Measurements from ENCODE around the gene VEGFB. TPM values are rescaled to one million over a fixed set of nuclear protein-coding genes. Genes with fewer than 3 reads are reported as not detected.
A peak's percentile ranks its signal among the peaks of the same experiment; 100 is the strongest.

The VEGFB gene
- total RNA-seq, 1 experiment from 2014 or later, result 43.4 TPM

DNA sequence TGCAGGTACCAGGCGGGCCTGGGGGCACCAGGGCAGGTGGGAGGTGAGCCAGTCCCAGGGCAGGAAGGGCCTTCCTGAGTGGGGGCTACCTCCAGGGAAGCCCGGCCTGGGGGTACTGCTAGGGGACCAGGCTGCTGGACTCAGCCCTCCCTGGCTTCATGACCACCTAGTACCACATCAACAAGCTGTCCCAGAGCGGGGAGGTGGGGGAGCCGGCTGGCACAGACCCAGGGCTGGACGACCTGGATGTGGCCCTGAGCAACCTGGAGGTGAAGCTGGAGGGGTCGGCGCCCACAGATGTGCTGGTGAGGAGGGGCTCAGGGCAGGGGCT is 15.1 kb upstream of the VEGFB start:
- Histone ChIP-seq H3K27me3 (ENCODE audit: low read length) (no peaks in the 10 kb centered on the region), H3K36me3 (ENCODE audit: insufficient read depth, low read length) (peaks cover 5% of the 10 kb centered on the region; the same call in 1 of the 2 replicates), H3K79me2 (ENCODE audit: low read length) (no peaks in the 10 kb centered on the region), H3K9me3 (ENCODE audit: low read length) (no peaks in the 10 kb centered on the region), H3K9ac (ENCODE audit: low read length) (no peak overlapping the region), H3K27ac (ENCODE audit: low read length) (no peak overlapping the region), H3K4me2 (ENCODE audit: low read depth, low read length, poor library complexity, severe bottlenecking) (no peak overlapping the region), H3K4me1 (ENCODE audit: low read length) (peaks cover 28% of the 10 kb centered on the region), H3K9me2 (replicated peaks; ENCODE audit: insufficient read depth, low read length) (no peaks in the 10 kb centered on the region), H2AFZ (ENCODE audit: low read length) (no peak overlapping the region), H4K20me1 (ENCODE audit: insufficient read depth, low read depth, low read length) (no peaks in the 10 kb centered on the region), H3K4me3 (ENCODE audit: low read length) (no peak overlapping the region)
- no peak for DNase-seq

DNA sequence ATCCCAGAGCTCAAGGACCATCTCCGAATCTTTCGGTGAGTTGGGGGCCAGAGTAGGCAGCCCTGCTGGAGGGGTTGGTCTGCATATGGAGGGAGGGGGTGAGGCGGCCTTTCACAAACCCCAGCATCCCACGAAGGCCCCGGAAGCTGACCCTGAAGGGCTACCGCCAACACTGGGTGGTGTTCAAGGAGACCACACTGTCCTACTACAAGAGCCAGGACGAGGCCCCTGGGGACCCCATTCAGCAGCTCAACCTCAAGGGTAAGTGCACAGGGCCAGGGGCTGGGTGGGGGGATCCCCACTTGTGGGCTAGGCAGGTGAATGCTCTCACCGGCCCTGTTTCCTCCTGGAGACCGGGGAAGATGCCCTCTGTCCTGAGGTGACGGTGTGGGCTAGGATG is 14.6 kb upstream of the VEGFB start:
- no peak for DNase-seq
- Histone ChIP-seq H2AFZ (ENCODE audit: low read length) (no peak overlapping the region), H3K4me3 (ENCODE audit: low read length) (no peak overlapping the region), H3K27ac (ENCODE audit: low read length) (no peak overlapping the region), H3K4me1 (ENCODE audit: low read length) (peaks cover 28% of the 10 kb centered on the region), H3K27me3 (ENCODE audit: low read length) (no peaks in the 10 kb centered on the region), H3K9me2 (replicated peaks; ENCODE audit: insufficient read depth, low read length) (no peaks in the 10 kb centered on the region), H3K36me3 (ENCODE audit: insufficient read depth, low read length) (peaks cover 5% of the 10 kb centered on the region; the same call in 1 of the 2 replicates), H3K4me2 (ENCODE audit: low read depth, low read length, poor library complexity, severe bottlenecking) (no peak overlapping the region), H3K79me2 (ENCODE audit: low read length) (no peaks in the 10 kb centered on the region), H3K9me3 (ENCODE audit: low read length) (no peaks in the 10 kb centered on the region), H3K9ac (ENCODE audit: low read length) (no peak overlapping the region), H4K20me1 (ENCODE audit: insufficient read depth, low read depth, low read length) (no peaks in the 10 kb centered on the region)

DNA sequence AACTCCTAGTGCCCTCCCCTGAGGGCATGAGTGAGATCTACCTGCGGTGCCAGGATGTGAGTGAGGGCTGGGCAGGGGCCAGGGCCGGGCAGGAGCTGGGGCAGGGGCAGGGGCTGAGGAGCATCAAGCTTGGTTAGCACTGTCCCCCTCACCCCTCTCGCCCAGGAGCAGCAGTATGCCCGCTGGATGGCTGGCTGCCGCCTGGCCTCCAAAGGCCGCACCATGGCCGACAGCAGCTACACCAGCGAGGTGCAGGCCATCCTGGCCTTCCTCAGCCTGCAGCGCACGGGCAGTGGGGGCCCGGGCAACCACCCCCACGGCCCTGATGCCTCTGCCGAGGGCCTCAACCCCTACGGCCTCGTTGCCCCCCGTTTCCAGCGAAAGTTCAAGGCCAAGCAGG is 14.1 kb upstream of the VEGFB start:
- Histone ChIP-seq H3K36me3 (ENCODE audit: insufficient read depth, low read length) (peaks cover 5% of the 10 kb centered on the region; the same call in 1 of the 2 replicates), H4K20me1 (ENCODE audit: insufficient read depth, low read depth, low read length) (no peaks in the 10 kb centered on the region), H3K27ac (ENCODE audit: low read length) (no peak overlapping the region), H3K9me3 (ENCODE audit: low read length) (no peaks in the 10 kb centered on the region), H3K27me3 (ENCODE audit: low read length) (no peaks in the 10 kb centered on the region), H3K9me2 (replicated peaks; ENCODE audit: insufficient read depth, low read length) (no peaks in the 10 kb centered on the region), H3K9ac (ENCODE audit: low read length) (no peak overlapping the region), H3K4me2 (ENCODE audit: low read depth, low read length, poor library complexity, severe bottlenecking) (no peak overlapping the region), H3K79me2 (ENCODE audit: low read length) (0 out of 2 replicates have a peak, but pooled peaks cover 3% of the 10 kb centered on the region), H3K4me1 (ENCODE audit: low read length) (peaks cover 28% of the 10 kb centered on the region), H2AFZ (ENCODE audit: low read length) (no peak overlapping the region), H3K4me3 (ENCODE audit: low read length) (no peak overlapping the region)
- no peak for DNase-seq

DNA sequence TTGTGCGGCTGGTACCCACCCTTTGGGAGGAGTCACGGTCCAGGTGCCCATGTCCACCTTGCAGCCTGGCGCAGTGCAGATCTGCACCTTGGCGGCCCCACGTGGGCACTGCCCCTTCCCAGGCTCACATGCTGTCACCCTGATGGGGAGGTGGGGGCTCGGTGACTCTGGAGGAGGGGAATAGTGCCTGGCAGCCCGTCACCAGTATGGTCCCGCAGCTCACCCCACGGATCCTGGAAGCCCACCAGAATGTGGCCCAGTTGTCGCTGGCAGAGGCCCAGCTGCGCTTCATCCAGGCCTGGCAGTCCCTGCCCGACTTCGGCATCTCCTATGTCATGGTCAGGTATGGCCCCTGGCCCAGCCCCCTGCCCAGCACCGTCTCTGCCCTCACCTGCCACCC is 13.6 kb upstream of the VEGFB start:
- Histone ChIP-seq H3K36me3 (ENCODE audit: insufficient read depth, low read length) (peaks cover 5% of the 10 kb centered on the region; the same call in 1 of the 2 replicates), H3K27me3 (ENCODE audit: low read length) (no peaks in the 10 kb centered on the region)

DNA sequence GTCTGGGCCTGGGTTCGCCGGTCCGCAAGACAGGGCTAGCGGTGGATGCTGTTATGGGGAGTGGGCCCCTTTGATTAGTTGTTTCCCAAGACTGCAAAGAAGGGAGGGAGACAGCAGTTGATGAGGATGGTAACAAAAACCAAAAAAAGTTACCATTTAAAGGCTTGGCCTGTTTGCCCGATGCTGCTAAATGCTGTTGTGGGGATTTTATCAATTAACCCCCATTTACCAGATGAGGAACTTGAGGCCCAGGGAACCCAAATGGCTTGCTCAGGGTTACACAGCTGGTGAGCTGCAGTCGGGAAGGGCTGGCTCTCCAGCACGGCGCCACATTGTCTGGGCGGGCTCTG is 11.8 kb upstream of the VEGFB start:
- no peak for DNase-seq
- Histone ChIP-seq H3K27ac (ENCODE audit: low read length) (no peak overlapping the region), H3K79me2 (ENCODE audit: low read length) (peaks cover 16% of the 10 kb centered on the region), H3K4me1 (ENCODE audit: low read length) (peaks cover 36% of the 10 kb centered on the region), H3K27me3 (ENCODE audit: low read length) (no peaks in the 10 kb centered on the region), H3K9me3 (ENCODE audit: low read length) (no peaks in the 10 kb centered on the region), H2AFZ (ENCODE audit: low read length) (no peak overlapping the region), H4K20me1 (ENCODE audit: insufficient read depth, low read depth, low read length) (no peaks in the 10 kb centered on the region), H3K4me2 (ENCODE audit: low read depth, low read length, poor library complexity, severe bottlenecking) (no peak overlapping the region), H3K36me3 (ENCODE audit: insufficient read depth, low read length) (peaks cover 5% of the 10 kb centered on the region; the same call in 1 of the 2 replicates), H3K9ac (ENCODE audit: low read length) (no peak overlapping the region), H3K4me3 (ENCODE audit: low read length) (no peak overlapping the region), H3K9me2 (replicated peaks; ENCODE audit: insufficient read depth, low read length) (no peaks in the 10 kb centered on the region)

More for the DNA sequence above, 13.6 kb upstream of the VEGFB start:
- no peak overlapping the region for H3K4me3 ChIP-seq (ENCODE audit: low read length)
- H3K4me1 ChIP-seq (ENCODE audit: low read length), result peaks cover 26% of the 10 kb centered on the region
- no peak overlapping the region for H2AFZ ChIP-seq (ENCODE audit: low read length)
- H3K9me3 ChIP-seq (ENCODE audit: low read length), result no peaks in the 10 kb centered on the region
- no peaks in the 10 kb centered on the region for H3K9me2 ChIP-seq (replicated peaks; ENCODE audit: insufficient read depth, low read length)
- H3K9ac ChIP-seq (ENCODE audit: low read length), result no peak overlapping the region
- H3K27ac ChIP-seq (ENCODE audit: low read length), result no peak overlapping the region
- H3K4me2 ChIP-seq (ENCODE audit: low read depth, low read length, poor library complexity, severe bottlenecking), result no peak overlapping the region
- H3K79me2 ChIP-seq (ENCODE audit: low read length), result 0 out of 2 replicates have a peak, but pooled peaks cover 3% of the 10 kb centered on the region
- no peak for DNase-seq
- no peaks in the 10 kb centered on the region for H4K20me1 ChIP-seq (ENCODE audit: insufficient read depth, low read depth, low read length)

DNA sequence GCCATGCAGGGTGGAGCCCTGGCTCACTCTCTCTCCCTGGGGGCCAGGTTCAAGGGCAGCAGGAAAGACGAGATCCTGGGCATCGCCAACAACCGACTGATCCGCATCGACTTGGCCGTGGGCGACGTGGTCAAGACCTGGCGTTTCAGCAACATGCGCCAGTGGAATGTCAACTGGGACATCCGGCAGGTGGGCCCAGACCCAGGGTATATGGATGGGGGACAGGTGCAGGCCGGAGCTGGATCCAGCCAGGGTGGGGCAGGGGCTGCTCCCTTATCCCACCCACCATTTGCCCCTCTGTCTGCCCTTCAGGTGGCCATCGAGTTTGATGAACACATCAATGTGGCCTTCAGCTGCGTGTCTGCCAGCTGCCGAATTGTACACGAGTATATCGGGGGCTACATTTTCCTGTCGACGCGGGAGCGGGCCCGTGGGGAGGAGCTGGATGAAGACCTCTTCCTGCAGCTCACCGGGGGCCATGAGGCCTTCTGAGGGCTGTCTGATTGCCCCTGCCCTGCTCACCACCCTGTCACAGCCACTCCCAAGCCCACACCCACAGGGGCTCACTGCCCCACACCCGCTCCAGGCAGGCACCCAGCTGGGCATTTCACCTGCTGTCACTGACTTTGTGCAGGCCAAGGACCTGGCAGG is 11.3 kb upstream of the VEGFB start:
- no peaks in the 10 kb centered on the region for H3K9me3 ChIP-seq (ENCODE audit: low read length)
- peaks cover 37% of the 10 kb centered on the region for H3K4me1 ChIP-seq (ENCODE audit: low read length)
- H2AFZ ChIP-seq (ENCODE audit: low read length), result no peak overlapping the region
- no peaks in the 10 kb centered on the region for H3K27me3 ChIP-seq (ENCODE audit: low read length)
- no peak for DNase-seq
- no peak overlapping the region; the same call in 1 of the 2 replicates for H3K9ac ChIP-seq (ENCODE audit: low read length)
- no peaks in the 10 kb centered on the region for H3K9me2 ChIP-seq (replicated peaks; ENCODE audit: insufficient read depth, low read length)
- H3K36me3 ChIP-seq (ENCODE audit: insufficient read depth, low read length), result peaks cover 5% of the 10 kb centered on the region; the same call in 1 of the 2 replicates
- no peaks in the 10 kb centered on the region for H4K20me1 ChIP-seq (ENCODE audit: insufficient read depth, low read depth, low read length)
- no peak overlapping the region for H3K4me2 ChIP-seq (ENCODE audit: low read depth, low read length, poor library complexity, severe bottlenecking)
- peaks cover 16% of the 10 kb centered on the region for H3K79me2 ChIP-seq (ENCODE audit: low read length)
- H3K27ac ChIP-seq (ENCODE audit: low read length), result peak overlapping the region; percentile 87
- no peak overlapping the region for H3K4me3 ChIP-seq (ENCODE audit: low read length)

DNA sequence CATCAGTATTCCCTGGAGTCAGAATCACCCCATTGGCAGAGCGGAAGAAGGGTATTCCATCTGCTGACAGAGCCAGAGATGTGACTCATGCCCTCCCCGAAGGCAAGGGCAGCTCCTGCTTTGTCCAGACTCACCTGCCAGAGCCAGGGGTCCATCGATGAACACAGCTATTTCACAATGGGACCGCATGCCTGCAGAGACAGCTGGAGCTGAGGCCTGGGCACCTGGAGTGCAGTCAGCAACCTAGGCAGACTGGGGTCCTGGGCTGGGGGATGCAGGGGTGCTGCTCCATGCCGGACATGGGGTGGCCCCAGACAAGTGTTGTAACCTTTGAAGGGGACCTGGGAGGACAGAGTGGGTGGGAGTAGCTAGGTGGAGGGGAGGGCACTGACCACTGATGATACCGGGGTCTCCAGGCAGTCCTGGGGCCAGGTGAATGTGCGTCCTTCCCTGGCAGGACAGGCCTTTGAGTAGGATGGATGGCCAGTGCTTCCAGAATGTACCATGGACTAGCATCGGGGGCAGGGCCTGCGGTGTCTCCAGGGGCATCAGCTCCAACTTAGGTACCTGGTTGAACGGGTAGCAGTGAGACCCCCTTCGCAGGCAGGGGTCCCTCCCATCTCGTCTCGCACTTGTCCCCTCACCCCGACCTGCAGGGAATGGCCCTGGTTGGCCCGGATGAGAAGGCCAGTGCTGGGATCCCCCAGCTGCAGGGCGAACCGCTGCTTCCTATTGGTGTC is 10.1 kb upstream of the VEGFB start:
- Histone ChIP-seq H3K9ac (ENCODE audit: low read length) (peak overlapping the region; percentile 100), H3K79me2 (ENCODE audit: low read length) (peaks cover 16% of the 10 kb centered on the region), H3K27me3 (ENCODE audit: low read length) (no peaks in the 10 kb centered on the region), H3K9me2 (replicated peaks; ENCODE audit: insufficient read depth, low read length) (no peaks in the 10 kb centered on the region), H3K9me3 (ENCODE audit: low read length) (no peaks in the 10 kb centered on the region), H3K36me3 (ENCODE audit: insufficient read depth, low read length) (0 out of 2 replicates have a peak, but pooled peaks cover 5% of the 10 kb centered on the region), H2AFZ (ENCODE audit: low read length) (no peak overlapping the region), H3K4me3 (ENCODE audit: low read length) (peak overlapping the region; percentile 99), H4K20me1 (ENCODE audit: insufficient read depth, low read depth, low read length) (no peaks in the 10 kb centered on the region), H3K4me2 (ENCODE audit: low read depth, low read length, poor library complexity, severe bottlenecking) (peak overlapping the region; percentile 100), H3K27ac (ENCODE audit: low read length) (peak overlapping the region; percentile 87), H3K4me1 (ENCODE audit: low read length) (peaks cover 42% of the 10 kb centered on the region)
- DNase-seq, result no peak

DNA sequence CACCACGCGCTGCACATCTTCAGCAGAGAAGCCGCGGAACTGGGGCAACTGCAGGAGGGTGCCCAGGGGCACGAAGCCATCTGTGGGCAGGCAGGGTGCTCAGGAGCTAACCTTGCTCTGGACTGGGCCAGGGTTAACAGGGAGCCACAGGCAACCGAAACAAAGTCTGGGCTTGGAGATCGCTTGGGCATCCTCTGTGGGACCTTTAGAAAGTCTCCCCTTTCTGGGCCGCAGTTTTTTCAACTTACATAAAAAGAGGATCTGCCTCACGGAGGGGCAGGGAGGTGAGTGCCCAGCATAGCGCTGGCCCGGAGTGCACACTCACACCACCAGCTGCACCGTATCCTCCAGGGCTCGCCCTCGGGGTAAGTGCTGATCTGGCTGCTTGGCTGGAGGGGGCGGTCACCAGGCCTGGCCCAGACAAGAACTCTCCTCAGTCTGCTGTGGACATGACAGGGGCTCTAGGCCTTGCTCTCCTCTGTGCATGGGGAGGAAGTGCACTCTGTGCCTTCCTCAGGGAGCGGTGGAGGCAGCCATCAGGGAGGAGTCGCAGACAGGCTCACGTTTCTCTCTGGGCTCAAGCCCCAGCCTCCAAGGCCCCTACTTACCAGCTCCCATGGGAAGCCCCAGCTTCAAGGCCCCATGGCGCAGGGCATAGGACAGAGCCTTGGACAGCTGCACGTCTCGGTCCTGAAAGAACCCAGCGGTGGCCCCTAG is 9.3 kb upstream of the VEGFB start:
- Histone ChIP-seq H3K9me3 (ENCODE audit: low read length) (no peaks in the 10 kb centered on the region), H2AFZ (ENCODE audit: low read length) (no peak overlapping the region), H4K20me1 (ENCODE audit: insufficient read depth, low read depth, low read length) (no peaks in the 10 kb centered on the region), H3K4me2 (ENCODE audit: low read depth, low read length, poor library complexity, severe bottlenecking) (peak overlapping the region; percentile 100), H3K9me2 (replicated peaks; ENCODE audit: insufficient read depth, low read length) (no peaks in the 10 kb centered on the region), H3K27me3 (ENCODE audit: low read length) (no peaks in the 10 kb centered on the region), H3K9ac (ENCODE audit: low read length) (peak overlapping the region; percentile 100), H3K4me3 (ENCODE audit: low read length) (peak overlapping the region; percentile 99), H3K27ac (ENCODE audit: low read length) (peak overlapping the region; percentile 87), H3K79me2 (ENCODE audit: low read length) (peaks cover 16% of the 10 kb centered on the region), H3K36me3 (ENCODE audit: insufficient read depth, low read length) (0 out of 2 replicates have a peak, but pooled peaks cover 5% of the 10 kb centered on the region), H3K4me1 (ENCODE audit: low read length) (peaks cover 49% of the 10 kb centered on the region)
- DNase-seq, result peak; percentile 79

Measured in Karpas-422 (cell line).